Skeletal muscle tissue (tissue), 4 donors: ENCODE results near the gene PLD3. TPM values are rescaled to one million over a fixed set of nuclear protein-coding genes. Genes with fewer than 3 reads are reported as not detected.
A peak's percentile ranks its signal among the peaks of the same experiment; 100 is the strongest.

ENCODE experiments used
- H3K27ac ChIP-seq: one replicate; pipeline ENCODE4 v1.7.0; 2013; ENCODE audit warnings: mild to moderate bottlenecking, low read depth, low read length, inconsistent platforms
- H3K27me3 ChIP-seq, 3 donors: one replicate each; pipeline ENCODE4 v1.7.0; 2013; ENCODE audit warnings: low read length in 3 of 3; ENCODE audit not compliant: control insufficient read depth in 3 of 3, insufficient read depth in 3 of 3
- H3K36me3 ChIP-seq, 3 donors: one replicate each; pipeline ENCODE4 v1.7.0; 2013; ENCODE audit warnings: low read length in 3 of 3; ENCODE audit not compliant: control insufficient read depth in 3 of 3, insufficient read depth in 3 of 3
- H3K4me1 ChIP-seq, 3 donors: one replicate each; pipeline ENCODE4 v1.7.0; 2013; ENCODE audit warnings: low read length in 3 of 3, mild to moderate bottlenecking in 3 of 3; ENCODE audit not compliant: control insufficient read depth in 3 of 3, insufficient read depth in 3 of 3
- H3K4me3 ChIP-seq, 3 donors: one replicate each; pipeline ENCODE4 v1.7.0; 2013; ENCODE audit warnings: low read length in 3 of 3
- H3K9ac ChIP-seq, 3 donors: one replicate each; pipeline ENCODE4 v1.7.0; 2013; ENCODE audit warnings: low read length in 3 of 3, mild to moderate bottlenecking in 3 of 3, moderate library complexity in 2 of 3, low read depth in 1 of 3
- H3K9me3 ChIP-seq, 3 donors: one replicate each; pipeline ENCODE4 v1.7.0; 2013; ENCODE audit warnings: low read length in 3 of 3; ENCODE audit not compliant: control insufficient read depth in 3 of 3
- total RNA-seq: library from RNA; depleted of rRNA; stranded (reverse); fragments of >200 nt; gene quantifications from one replicate; pipeline ENCODE4 v1.2.3, GENCODE V29; 2014
- donor health status: Osteomylitis.

The PLD3 gene, protein sequence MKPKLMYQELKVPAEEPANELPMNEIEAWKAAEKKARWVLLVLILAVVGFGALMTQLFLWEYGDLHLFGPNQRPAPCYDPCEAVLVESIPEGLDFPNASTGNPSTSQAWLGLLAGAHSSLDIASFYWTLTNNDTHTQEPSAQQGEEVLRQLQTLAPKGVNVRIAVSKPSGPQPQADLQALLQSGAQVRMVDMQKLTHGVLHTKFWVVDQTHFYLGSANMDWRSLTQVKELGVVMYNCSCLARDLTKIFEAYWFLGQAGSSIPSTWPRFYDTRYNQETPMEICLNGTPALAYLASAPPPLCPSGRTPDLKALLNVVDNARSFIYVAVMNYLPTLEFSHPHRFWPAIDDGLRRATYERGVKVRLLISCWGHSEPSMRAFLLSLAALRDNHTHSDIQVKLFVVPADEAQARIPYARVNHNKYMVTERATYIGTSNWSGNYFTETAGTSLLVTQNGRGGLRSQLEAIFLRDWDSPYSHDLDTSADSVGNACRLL
- 120 TPM for total RNA-seq

DNA sequence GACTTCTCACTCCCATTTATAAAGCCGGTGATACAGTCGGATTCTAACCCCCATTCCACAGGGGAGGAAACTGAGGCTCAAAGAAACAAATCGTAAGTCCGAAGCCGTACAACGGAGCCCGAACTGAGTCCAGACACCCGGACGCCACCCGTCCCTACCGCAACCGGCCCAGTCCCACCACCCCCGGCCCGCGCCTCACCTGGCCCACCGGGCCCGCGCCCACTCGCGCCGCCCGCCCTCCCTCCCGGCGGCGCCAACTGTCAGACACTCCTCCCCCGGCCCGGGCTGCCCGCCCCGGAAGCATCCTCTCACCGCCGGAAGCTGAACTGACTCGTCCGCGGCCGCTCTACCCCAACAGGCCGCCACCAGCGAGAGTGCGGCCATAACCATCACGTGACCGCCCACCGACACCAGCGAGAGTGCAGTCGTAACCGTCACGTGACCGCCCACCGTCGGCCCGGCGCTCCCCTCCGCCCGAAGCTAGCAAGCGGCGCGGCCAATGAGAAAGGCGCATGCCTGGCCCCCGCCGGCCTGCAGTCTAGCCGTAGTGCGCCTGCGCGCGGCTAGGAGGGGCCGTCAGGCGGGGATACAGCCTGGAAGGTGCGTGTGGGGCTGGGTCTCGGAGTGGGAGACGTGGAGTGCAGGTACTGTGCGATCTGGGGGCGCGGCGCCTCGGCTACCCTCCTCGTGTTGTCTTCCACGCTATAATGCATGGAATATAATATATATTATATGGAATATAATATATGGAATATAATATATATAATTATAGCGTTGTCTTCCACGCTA lies at the start of gene PLD3, which contains the start of gene C19orf47:
Gene PLD3, plus strand, starts transcription at position 571 of the 789 bp plus-strand sequence. CDS start 17,789 bp downstream, outside the sequence.
Gene C19orf47, minus strand, starts transcription at position 273 of the 789 bp plus-strand sequence. CDS start 6,540 bp downstream, outside the sequence.
- peaks cover 7 to 31% (median 17%) of the 10 kb centered on the region in 3 donors for H3K4me1 ChIP-seq
- peak within 1 kb of the TSS; percentile 87 for H3K27ac ChIP-seq
- peak within 1 kb of the TSS; percentile 87 to 97 (median 95) for H3K4me3 ChIP-seq
- peak within 1 kb of the TSS; percentile 87 to 90 (median 89) for H3K9ac ChIP-seq
- no peaks in the 10 kb centered on the region for H3K9me3 ChIP-seq
- H3K27me3 ChIP-seq, result no peaks in the 10 kb centered on the region
- no peaks in the 10 kb centered on the region for H3K36me3 ChIP-seq

DNA sequence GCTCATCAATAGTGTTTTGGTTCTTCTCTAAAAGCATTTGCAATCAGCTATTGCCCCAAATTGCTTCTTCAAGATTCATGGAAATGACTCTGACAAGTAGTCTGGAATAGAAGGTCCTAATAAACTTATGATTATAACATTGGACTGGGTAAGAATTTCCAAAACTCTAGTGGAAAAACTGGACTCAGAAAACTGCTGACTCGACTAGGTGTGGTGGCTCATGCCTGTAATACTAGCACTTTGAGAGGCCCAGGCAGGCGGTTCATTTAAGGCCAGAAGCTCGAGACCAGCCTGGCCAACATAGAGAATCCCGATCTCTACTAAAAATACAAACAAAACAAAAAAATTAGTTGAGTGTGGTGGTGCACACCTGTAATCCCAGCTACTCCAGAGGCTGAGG lies 47.8 kb upstream of the PLD3 start:
- Histone ChIP-seq H3K9ac (no peak overlapping the region), H3K4me3 (no peak overlapping the region), H3K36me3 (no peaks in the 10 kb centered on the region), H3K9me3 (no peaks in the 10 kb centered on the region), H3K27me3 (no peaks in the 10 kb centered on the region), H3K27ac (no peak overlapping the region), H3K4me1 (no peaks in the 10 kb centered on the region)

DNA sequence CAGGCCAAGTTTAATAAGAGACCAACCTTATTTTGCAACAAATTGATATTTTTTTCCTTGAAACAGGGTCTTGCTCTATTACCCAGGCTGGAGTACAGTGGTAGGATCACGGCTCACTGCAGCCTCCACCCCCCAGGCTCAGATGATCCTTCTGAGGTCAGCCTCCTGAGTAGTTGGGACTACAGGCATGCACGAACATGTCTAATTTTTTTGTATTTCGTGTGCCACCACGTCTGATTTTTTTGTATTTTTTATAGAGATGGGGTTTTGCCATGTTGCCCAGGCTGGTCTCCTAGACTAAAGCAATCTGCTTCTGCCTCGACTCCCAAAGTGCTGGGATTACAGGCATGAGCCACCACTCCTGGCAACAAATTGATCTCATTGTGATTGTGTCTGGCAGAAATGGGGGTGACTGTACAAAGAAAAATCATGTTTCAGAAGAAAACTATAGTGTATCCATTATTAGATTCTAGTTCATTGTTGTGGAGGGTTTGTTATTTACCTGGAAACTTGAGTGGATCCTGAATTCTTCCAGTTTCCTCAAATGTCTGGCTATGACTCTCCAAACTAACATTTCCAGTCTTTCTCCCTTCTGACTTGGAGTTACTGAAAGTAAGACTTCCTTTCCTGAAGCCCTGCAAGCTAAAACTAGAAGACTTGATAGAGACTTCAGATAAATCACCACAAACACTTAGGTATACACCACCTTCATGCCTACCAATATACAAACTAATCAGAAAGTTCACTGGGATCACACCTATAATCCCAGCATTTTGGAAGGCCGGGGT lies 46.1 kb upstream of the PLD3 start:
- H3K9me3 ChIP-seq, result no peaks in the 10 kb centered on the region
- no peaks in the 10 kb centered on the region for H3K36me3 ChIP-seq
- no peak overlapping the region for H3K4me3 ChIP-seq
- H3K27me3 ChIP-seq, result no peaks in the 10 kb centered on the region
- H3K27ac ChIP-seq, result no peak overlapping the region
- H3K4me1 ChIP-seq, result no peaks in the 10 kb centered on the region
- no peak overlapping the region for H3K9ac ChIP-seq

DNA sequence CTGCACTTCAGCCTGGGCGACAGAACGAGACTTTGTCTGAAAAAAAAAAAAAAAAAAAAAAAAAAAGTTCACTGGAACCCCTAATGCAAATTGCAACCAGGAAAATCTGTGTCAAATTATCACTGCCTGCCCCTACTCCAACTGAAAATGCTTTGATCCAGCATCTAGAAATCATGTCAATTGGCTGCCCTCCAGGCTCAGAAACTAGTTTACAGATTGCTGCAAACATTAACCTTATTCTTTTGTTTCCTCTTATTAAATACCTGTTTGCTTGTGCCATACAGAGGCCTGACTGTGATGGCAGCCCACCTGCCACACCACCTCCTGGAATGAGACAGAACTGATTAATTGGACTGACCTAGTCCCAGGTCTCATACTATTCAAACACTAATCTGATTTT lies 44.7 kb upstream of the PLD3 start:
- no peak overlapping the region for H3K27ac ChIP-seq
- H3K36me3 ChIP-seq, result no peaks in the 10 kb centered on the region
- no peaks in the 10 kb centered on the region for H3K9me3 ChIP-seq
- H3K4me1 ChIP-seq, result no peaks in the 10 kb centered on the region
- no peak overlapping the region for H3K9ac ChIP-seq
- H3K4me3 ChIP-seq, result no peak overlapping the region
- H3K27me3 ChIP-seq, result no peaks in the 10 kb centered on the region

DNA sequence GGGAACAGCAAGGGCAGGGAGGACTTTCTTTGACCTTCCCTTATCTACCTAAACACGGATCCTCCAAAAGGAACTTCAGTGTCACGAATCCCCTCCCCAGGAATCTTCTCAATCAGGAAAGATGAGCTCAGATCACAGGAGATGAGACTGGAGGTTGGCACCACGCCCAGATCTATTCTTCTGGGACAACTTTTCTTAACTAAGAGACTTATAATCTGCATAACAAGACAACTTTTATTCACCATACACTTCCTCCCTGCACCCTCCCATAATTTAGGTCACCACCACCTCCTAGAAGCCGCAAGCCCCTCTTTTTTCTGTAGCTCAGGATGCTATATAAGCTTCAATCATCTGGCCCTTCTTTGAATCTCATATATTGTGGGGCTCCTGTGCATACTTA lies 44.2 kb upstream of the PLD3 start:
- Histone ChIP-seq H3K36me3 (no peaks in the 10 kb centered on the region), H3K9ac (no peak overlapping the region), H3K4me1 (no peaks in the 10 kb centered on the region), H3K27ac (no peak overlapping the region), H3K4me3 (no peak overlapping the region), H3K9me3 (no peaks in the 10 kb centered on the region), H3K27me3 (no peaks in the 10 kb centered on the region)

DNA sequence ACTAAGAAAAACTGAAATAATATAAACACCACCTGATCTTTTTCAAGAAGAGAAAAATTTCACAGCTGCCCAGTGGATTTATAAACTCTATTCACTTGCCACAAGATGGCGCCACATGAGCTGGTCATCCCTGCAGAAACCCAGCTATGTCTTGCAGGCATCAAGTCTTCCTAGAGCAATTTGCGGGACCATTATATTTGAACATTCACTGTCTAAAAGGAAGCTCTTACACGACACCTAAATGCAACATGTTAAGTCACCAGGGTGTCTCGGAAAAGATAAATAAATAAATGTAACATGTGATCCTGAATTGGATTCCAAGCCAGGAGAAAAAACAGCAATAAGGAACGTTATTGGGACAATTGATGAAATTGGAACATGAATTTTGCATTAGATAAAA lies 43.1 kb upstream of the PLD3 start:
- H3K36me3 ChIP-seq, result no peaks in the 10 kb centered on the region
- no peak overlapping the region for H3K27ac ChIP-seq
- peaks cover 0 to 3% (median 0%) of the 10 kb centered on the region in 3 donors for H3K4me1 ChIP-seq
- H3K9ac ChIP-seq, result no peak overlapping the region
- H3K27me3 ChIP-seq, result no peaks in the 10 kb centered on the region
- no peak overlapping the region for H3K4me3 ChIP-seq
- no peaks in the 10 kb centered on the region for H3K9me3 ChIP-seq

DNA sequence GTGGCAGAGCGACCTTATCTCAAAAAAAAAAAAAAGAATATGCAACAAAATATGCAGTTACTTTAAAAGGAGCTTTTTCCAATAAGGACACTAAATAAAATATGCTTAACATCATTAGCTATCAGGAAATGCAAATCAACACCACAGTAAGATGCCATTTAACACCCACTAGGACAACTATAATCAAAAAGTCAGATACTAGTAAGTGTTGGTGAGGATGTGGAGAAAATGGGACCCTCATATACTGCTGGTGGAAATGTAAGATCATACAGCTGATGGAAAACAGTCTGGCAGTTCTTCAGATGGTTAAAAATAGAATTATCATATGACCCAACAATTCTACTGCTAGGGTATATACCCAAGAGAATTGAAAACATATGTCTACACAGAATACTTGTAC lies 38.8 kb upstream of the PLD3 start:
- peaks cover 0 to 3% (median 0%) of the 10 kb centered on the region in 3 donors for H3K4me1 ChIP-seq
- no peaks in the 10 kb centered on the region for H3K9me3 ChIP-seq
- H3K36me3 ChIP-seq, result no peaks in the 10 kb centered on the region
- H3K27me3 ChIP-seq, result no peaks in the 10 kb centered on the region
- no peak overlapping the region for H3K9ac ChIP-seq
- no peak overlapping the region for H3K27ac ChIP-seq
- H3K4me3 ChIP-seq, result no peak overlapping the region

DNA sequence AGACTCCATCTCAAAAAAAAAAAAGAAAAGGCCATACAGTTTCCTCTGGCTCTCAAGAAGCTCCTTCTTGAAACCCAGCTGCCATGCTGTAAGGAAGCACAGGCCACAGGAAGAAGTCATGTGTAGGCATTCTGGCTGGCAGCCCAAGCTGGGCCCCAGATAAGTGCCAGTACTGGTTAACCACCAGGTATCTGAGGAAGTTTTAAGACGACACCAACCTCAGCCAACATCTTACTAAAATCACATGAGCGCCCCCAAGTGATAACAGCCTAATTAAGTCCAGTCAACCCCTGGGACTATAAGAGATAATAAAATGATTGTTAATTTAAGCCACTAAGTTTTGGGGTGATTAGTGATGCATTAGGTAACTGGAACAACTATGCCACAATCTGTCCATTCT lies 36.0 kb upstream of the PLD3 start:
- Histone ChIP-seq H3K36me3 (no peaks in the 10 kb centered on the region), H3K4me3 (no peak overlapping the region), H3K4me1 (peaks cover 0 to 3% (median 2%) of the 10 kb centered on the region in 3 donors)

DNA sequence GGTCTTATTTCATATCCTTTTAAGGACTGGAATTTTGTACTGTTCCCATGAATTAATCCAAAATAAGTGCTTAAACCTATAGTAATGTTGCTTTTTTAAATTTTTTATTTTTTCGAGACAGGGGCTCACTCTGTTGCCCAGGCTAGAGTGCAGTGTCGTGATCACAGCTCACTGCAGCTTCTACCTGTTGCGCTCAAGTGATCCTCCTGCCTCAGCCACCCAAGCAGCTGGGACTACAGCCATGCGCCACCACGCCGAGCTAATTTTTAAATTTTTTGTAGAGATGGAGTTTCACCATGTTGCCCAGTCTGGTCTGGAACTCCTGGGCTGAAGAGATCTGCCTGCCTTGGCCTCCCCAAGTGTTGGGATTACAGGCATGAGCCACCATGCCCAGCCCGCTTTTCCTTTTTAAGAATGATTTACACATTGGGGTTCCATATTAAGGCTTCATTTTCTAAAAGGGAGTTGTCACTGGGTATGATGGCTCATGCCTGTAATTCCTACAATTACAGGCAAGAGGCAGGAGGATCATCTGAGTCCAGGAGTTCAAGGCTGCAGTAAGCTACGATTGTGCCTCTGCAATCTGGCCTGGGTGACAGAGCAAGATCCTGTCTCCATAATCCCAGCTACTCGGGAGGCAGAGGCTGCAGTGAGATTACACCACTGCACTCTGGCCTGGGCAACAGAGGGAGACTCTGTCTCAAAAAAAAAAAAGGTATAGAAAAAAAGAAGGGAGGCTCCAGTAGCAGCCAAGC lies 35.1 kb upstream of the PLD3 start:
- Histone ChIP-seq H3K4me1 (peaks cover 0 to 3% (median 2%) of the 10 kb centered on the region in 3 donors), H3K9ac (no peak overlapping the region), H3K9me3 (no peaks in the 10 kb centered on the region), H3K27me3 (no peaks in the 10 kb centered on the region), H3K27ac (no peak overlapping the region), H3K4me3 (no peak overlapping the region), H3K36me3 (no peaks in the 10 kb centered on the region)

More for the DNA sequence above, 36.0 kb upstream of the PLD3 start:
- no peak overlapping the region for H3K27ac ChIP-seq
- no peak overlapping the region for H3K9ac ChIP-seq
- no peaks in the 10 kb centered on the region for H3K27me3 ChIP-seq
- no peaks in the 10 kb centered on the region for H3K9me3 ChIP-seq
